COLO668 (cell line): ENCODE measurements around the gene CCDC146.
"Not testable (repeated sequence)": the region's sequence is repeated elsewhere in the genome, so short reads cannot be mapped to it uniquely, and the experiment has no call there.

Source experiments
- DNase-seq: peaks from one replicate; lab custom pipeline; 2025; ENCODE audit not compliant: unreplicated experiment; lab: John Stamatoyannopoulos, UW

CCDC146 gene

DNA sequence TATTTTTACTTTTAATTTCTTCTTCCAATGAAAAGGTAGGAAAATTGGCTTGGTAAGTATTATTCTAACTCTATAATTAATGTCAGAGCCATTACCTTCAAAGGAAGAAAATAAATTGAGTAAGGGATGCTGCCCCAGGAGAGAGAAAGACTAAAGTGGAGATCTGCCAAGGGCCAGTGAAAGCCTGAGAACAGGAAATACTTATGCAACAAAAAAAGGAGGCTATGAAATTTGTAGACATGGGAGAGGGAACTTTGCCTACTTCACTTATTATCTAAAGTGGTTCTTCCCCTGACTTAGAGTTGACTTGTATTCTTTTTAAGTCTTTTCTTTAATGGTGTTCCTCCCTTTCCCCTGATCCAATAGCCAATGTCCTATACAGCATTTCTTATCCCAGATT is 29.8 kb downstream of the CCDC146 start:
- DNase-seq: not testable (repeated sequence)

DNA sequence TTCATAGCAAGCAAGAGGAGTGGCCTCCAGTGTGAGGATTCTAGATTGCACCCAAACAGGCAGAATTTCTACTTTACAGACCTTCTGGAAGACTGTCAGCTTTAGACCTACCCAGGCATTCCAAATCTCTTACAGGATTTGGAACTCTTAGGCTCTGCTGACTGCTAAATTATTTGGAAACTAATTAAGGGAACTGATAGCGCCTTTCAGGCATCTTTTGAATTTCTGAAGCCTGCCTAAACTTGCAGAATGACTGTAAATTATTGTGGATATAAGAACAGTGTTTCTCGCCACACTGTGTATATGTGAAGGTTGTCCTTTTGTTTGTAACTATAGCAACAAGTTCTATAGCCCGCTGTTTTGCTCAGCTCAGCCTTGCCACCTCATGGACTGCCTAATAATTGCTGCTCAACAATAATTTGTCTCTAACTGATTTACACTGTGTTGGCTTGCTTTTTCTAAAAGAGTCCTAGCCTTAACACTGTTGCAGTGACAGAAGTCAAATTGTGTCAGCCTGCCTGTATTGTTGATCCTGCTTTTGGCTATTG is 32.6 kb downstream of the CCDC146 start:
- not testable (repeated sequence) for DNase-seq

DNA sequence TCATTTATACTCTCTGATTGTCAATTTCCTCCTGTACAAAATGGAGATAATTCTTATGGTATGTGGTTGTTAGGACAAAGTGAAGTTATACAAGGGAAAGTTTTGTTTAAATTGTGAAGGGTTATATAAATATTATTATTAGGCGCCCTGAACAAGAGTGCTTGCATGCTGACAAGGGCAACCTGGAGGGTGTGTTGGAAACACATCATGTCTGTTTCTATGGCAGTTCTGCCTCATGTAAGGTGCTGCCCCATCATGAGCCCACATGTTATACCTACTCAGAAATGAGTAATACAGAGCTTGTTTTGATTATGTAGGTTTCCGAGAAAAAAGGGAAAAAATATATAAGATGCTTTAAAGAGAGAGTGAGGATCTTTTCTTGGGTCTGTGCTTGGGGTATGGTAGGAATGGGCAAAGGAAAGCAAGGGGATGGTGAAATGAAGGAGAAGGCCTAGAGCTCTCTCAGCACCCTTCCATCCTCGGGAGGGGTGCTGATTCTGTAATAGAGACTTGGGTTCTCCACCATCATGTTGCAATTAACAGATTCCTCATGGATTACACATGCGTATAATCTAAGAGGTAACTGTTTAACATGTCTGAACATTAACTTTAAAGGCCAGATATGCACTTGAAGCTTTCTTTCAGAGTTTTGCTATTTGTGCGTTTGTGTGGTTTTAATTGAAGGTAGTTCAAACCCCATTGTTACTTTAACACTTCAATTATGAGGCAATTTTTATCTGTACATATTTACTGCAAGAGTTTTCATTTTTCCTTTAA is 33.4 kb downstream of the CCDC146 start:
- not testable (repeated sequence) for DNase-seq

DNA sequence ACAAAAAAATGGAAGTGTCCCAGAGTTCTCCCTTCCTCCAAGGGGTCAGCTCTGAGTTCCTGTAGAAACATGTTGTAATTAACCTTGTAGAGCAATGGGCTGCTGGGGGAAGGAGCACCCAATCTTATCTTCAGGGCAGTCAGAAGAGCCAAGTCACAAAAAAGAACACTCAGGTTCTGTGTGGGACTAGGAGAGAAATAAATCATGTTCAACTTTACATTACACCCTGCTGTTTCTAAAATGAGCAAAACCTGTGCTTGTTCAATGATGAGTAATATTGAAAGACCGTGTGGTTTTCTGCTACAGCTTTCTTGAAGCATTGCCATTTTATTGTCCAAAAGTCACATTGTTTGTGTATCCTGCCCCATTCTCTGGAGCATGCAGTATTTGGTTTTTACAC is 34.6 kb downstream of the CCDC146 start:
- DNase-seq: not testable (repeated sequence)

DNA sequence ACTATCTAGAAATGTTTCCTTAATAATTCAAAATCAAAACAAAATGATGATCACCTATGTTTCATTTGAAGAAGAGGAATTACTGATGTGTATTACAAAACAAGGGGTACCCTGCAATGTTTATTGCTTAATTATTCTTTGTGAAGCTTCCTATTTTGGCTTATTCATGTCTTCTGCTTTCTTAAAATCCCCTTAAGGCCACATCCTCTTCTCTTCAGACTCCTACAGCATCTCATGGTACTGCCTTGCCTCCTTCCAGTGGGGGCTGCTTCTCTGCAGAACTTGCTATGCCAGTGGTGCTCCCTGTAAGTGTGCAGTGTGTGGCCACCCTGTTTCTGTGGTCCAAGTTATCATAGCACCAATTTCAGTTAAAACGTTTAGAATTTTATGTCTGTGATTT is 35.0 kb downstream of the CCDC146 start:
- no peak for DNase-seq

DNA sequence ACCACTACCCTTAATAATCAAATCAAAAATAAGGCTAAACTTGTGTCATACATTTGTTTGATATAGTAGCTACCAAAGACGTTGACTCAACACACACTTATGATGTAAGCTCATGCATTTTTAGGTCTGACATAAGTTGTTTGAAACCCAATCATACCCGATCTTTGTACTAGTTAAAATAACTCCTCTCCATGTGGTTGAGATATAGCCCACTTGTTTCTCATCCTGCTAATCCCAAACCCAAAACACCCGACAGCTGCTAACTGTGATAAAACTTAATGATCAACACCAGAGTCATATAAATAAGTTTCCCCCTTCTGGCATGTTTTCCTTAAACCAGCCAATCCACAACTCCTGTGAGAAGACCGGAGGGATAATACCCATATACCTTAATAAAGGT is 48.7 kb downstream of the CCDC146 start:
- not testable (repeated sequence) for DNase-seq

DNA sequence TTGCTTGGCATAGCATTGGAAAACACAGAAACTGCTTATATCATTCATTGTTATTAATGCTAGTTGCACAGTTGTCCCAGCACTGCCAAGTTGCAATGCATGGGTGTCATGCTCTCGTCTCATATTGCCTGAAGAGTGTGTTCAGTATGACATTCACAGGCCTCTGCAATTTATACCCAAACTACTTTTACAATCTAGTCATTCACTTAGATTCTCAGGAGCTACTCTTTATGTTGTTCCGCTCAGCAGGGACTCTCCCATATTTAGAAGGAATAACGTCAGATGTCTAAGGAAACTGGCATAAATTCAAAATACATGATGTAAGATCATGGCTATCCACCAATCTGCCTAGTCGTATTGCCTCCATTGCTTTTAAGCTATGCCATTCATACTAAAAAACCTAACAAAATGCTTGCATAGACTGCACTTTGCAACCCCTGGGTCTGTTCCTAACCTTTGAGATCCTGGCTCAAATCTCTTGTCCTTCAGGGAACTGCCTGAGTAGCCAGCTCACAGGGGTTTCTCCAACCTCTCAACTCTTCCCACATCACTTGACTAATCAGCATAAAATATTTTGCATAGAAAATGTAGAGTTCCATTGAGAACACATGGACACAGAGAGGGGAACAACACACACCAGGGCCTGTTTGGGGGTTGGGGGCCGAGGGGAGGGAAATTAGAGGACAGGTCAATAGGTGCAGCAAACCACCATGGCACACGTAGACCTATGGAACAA is 50.2 kb downstream of the CCDC146 start:
- not testable (repeated sequence) for DNase-seq

DNA sequence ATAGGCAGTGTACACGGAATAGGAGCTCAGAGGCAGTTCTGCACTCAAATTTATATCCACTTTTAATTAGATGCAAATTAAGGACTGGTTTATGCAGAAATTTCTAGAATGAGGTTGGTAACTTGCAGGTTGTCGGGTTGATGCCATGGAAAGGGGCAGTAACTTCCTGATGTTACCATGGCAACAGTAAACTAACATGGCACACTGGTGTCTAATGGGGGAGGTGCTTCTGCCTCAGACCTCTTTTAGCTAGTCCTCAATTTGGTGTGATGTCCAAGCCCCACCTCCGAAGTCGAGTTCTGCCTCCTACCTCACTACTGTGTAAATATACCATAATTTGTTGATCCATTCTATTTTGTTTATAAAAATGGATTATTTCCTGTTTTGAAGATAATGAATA is 52.0 kb downstream of the CCDC146 start:
- DNase-seq: not testable (repeated sequence)

DNA sequence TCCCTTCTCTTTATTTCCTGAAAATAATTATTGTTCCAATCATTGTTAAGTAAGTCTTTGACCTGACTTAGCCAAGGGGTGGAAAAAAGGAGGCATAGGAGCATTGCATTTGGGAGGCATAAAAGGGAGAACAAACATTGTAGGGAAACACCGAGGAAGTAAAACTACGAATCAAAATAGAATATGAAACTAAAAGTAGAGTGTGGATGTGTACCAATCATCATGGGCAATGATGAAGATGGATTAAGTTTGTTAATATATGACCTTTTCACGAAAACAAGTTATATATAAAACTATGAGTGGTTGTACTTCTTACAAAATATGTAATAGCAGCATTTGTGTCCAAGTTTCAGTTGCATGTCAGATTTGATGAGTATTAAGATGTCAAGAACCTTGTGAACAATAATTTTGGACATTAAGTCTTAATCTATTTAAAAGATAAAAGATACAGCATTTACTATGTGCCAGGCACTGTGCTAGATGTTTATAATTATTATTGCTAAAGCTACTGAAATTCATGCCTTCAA is 52.9 kb downstream of the CCDC146 start:
- not testable (repeated sequence) for DNase-seq

DNA sequence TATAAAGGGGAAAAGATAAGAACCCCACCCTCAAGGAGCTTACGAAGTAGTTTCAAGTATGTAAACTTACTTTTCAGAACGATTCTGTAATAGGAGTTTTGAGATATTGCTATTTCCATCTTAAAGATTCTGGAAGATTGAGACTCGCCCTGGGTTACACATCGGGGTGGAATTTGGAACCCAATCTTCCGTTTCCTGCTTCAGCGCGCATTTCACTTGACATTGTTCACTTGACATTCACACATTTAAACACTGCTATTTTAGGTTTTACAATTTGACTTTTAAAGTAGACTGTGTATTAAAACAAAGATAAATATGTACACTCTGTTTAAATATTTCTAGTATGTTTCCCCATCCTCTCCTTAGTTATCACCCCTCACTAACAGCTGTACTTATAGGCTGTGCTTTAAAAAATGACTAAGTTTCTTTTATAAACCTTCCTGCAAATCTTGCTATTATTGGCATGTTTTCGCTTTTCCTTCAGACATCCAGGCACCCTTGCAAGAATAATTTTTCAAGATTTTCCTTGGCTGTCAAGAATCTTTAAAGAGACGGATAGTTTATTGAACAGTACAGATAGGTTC is 55.0 kb downstream of the CCDC146 start:
- DNase-seq: not testable (repeated sequence)

DNA sequence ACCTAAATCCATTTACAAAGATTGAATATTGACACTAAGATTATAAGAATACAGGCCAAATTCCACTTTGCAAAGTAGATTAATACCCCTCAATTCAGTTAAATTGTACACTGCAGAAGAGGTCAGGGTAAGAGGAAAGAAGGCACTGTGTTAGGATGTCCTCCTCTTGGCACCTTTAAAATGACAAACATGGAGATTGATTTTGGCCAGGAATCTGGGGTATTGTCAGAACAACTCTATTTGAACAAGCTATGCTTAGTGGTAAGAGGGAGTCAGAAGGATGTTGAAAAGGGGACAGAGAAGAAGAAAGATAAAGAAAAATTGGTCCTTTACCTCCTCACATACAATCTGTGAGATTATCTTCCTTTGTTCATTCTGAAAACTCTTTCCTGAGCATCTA is 55.6 kb downstream of the CCDC146 start:
- not testable (repeated sequence) for DNase-seq

DNA sequence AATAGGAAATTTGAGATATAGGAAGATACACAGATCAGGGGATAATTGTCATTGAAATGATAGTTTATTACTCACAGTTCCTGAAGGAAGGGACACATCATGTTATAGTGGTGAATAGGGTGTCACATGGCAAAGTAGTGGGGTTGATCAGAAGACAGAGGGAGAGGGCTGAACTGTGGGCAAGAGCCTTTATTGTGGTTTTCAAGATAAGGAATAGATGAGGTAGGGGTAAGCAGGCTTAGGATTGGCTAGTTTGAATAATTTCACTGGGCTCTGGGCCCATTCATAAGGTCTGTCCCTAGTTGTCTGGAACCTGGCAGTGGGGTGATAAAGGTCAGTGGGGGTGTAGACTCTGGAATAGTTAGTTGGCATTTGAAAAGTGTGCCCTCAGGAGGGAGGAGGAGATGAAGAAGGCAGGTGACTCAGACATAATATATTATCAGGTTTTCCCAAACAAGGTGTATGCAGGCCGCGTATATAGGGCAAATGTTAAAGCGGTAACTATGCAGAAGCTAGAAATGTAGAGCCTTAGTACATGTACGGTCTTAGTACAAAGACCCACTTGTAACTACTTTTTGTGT is 58.7 kb downstream of the CCDC146 start:
- DNase-seq: no peak

DNA sequence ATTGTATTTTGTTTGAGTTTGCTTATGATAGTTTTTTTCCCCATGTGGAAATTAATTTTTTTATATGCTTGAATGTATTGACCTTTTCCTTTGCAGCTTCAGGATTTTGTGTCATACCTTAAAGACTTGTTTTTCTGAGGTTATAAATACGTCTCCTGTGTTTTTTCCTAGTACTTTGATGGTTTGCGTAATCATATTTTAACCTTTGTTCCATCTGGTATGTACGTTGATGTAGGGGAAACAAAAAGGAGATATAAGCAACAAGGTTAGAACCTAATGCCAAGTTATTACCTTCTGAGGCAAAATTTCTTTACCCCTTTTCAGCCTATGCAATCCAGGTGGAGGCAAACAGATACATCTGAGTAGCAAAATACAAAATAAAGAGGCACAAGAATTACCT is 59.3 kb downstream of the CCDC146 start:
- no peak for DNase-seq

DNA sequence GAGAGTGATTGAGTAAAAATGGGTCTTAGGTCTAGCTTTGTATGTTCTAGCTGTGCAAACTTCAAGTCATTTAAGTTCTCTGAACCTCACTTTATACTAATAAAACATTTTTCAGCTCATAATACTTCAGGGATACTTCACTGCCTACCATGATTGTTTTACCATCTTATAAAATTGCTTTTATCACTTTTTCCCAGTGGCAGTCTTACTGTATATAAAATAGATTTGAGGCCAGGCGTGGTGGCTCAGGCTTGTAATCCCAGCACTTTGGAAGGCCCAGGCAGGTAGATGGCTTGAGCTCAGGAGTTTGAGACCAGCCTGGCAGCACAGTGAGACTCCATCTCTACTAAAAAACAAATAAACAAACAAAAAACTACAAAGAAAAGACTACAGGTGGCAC is 59.8 kb downstream of the CCDC146 start:
- no peak for DNase-seq

DNA sequence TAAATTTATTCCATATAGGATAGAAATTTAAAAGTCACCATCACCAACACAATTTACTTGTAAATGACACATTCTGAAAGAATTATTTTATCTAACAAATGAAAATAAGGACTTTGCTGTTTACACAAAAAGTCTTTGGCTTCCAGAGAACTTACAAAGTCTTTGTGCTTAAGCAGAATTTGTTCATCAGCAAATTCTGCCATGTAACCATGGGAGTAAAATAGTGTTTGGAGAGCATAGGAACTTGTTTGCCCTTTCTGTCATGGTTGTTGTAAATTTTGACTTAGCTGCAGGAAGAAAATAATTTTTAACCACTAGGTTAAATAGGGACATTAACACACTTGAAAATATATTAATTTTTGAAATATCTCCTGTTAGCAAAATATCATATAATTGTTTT is 62.0 kb downstream of the CCDC146 start:
- no peak for DNase-seq

DNA sequence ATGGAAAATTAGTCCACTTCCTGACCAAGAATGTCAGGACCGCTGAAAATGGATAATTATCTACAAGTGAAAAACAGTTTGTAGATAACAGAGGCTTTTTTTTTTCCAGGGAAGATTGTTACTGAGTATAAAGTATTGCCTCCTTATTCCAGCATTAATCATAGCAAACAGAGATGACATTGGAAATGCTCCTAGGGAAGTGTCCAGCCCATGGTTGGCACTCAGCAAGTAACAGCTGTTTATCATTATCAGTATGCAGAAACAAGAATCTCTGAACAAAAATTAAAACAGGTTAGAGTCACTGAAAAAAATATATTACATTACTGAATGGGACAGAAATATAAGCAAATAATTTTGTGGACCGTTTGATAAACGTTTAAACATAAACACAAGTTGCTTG is 62.6 kb downstream of the CCDC146 start:
- no peak for DNase-seq

DNA sequence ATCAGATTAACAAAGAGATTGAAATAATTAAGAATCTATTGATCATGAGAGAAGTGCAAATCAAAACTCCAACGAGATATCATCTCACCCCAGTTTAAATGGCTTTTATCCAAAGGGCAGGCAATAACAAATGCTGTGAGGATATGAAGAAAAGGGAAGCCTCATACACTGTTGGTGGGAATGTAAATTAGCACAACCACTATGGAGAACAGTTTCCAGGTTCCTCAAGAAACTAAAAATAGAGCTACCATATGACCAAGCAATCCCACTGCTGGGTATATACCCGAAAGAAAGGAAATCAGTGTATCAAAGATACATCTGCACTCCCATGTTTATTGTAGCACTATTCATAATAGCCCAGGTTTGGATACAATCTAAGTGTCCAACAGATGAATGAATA is 63.5 kb downstream of the CCDC146 start:
- no peak for DNase-seq

DNA sequence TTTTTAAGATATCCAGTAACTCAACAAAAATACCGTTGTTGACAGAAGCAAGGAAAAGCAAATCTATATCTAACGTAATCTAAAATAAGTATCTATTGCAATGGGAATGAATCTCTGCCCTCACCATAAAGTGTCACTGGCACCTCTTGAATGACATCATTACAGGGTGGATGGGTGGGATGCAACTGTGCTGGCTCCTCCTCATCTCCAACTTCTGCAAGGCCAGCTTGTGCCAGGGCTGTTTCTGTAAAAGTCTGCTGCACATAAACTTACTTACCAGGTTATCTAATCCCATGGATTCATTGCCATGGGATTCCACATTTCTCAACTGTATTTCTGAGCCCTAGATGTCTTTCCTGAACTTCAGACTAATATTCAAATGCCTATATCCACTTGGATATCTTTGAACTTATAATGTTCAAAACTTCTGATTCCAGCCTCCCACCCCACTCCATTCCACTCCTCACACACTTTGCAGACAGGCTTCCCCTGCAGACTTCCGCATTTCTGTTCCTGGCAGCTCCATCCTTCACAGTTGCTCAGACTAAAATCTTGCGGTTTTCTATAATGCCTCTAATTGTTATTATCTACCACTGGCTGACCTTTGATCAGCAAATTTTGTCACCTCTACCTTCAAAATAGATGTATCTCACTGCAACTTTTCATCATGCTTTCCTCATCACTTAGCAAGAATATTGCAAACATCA is 66.5 kb downstream of the CCDC146 start:
- no peak for DNase-seq

DNA sequence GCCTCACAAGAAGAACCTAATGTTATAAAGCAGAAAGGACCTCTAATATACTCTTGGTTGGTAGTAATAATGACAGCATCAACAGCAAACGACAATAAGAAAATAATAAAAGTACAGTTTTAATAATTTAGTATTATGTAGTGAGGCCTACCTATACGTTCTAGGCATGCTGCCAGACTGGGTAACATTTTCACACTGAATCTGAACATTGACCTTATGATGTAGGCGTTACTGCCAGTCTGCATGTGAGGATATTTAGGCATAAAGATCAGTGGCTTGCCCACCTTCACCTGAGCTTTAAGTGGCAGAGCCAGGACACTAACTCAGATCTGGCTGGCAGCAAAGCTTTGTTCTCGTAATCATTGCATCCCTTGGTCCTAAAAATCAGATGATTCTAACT is 74.7 kb downstream of the CCDC146 start:
- no peak for DNase-seq
